Gastroesophageal sphincter (tissue), 3 donors: Measurements from ENCODE around the gene C1orf35.

Source experiments
- EP300 ChIP-seq: sonication (generic); formaldehyde crosslinking; IDR thresholded peaks from one replicate; pipeline ENCODE4 v1.6.1; 2017; ENCODE audit warnings: antibody characterized with exemption, mild to moderate bottlenecking
- POLR2AphosphoS5 ChIP-seq: sonication (generic); formaldehyde crosslinking; IDR thresholded peaks from one replicate; pipeline ENCODE4 v1.6.1; 2017; ENCODE audit warnings: antibody characterized with exemption
- TF ChIP-seq, protein P1 (sequence below), 4 experiments: fragments of 200-600 bp in 2 of 4; fragments of 450-650 bp in 2 of 4; sonication (generic) in 1 of 4; IDR thresholded peaks; one replicate each; pipeline ENCODE4 v1.5.1; 2017 to 2019; ENCODE audit warnings: antibody characterized with exemption in 4 of 4, mild to moderate bottlenecking in 2 of 4, moderate library complexity in 2 of 4

DNA sequence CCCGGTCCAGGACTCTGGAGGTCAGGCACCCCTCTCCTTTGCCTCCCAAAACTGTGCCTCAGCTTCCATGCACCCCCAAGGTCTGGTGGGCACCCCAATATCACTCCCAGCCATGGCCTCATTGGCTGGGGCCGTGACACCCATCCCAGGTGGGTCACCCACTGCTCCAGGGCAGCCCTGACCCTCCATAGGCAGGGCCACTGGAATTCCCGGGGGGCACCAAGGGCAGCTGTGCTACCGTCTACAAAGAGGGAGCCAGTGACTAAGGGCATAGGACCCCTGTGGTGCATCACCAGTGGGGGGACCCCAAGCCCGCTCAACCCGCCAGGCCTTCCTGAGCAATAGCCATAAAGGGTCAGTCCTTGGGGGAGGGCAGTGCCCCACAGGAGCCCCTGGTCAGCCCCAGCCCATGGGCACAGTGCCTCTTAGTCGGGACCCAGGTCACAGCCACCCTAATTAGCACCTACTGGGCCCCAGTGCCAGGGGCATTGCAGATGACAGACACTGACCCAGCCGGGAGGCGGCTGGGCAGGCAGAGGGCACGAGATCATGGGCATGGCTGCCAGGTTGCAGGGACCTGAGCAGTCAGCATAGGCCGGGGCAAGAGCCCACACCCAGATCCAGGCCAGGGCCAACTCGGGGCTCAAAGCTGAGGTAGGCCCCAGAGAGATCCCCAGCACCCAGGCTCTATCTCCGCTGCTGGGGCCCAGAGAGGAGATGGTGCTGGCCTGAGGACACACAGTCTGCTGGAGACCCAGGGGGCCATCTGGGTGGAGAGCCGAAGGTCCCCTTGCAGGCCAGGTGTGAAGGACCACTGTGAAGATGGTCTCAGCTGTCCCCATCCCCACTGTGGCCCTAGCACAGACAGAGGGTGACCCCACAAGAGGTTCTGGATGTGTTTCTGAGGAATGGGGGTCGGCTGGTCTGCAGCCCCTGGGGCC lies 39.6 kb downstream of the C1orf35 start:
- TF ChIP-seq, protein P1, sequence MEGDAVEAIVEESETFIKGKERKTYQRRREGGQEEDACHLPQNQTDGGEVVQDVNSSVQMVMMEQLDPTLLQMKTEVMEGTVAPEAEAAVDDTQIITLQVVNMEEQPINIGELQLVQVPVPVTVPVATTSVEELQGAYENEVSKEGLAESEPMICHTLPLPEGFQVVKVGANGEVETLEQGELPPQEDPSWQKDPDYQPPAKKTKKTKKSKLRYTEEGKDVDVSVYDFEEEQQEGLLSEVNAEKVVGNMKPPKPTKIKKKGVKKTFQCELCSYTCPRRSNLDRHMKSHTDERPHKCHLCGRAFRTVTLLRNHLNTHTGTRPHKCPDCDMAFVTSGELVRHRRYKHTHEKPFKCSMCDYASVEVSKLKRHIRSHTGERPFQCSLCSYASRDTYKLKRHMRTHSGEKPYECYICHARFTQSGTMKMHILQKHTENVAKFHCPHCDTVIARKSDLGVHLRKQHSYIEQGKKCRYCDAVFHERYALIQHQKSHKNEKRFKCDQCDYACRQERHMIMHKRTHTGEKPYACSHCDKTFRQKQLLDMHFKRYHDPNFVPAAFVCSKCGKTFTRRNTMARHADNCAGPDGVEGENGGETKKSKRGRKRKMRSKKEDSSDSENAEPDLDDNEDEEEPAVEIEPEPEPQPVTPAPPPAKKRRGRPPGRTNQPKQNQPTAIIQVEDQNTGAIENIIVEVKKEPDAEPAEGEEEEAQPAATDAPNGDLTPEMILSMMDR (IDR thresholded peaks at IDR 0.05) = no peak
- TF ChIP-seq EP300 = no peak
- no peak for TF ChIP-seq POLR2AphosphoS5
